ENCODE data around the gene PTPRD.

The PTPRD gene

DNA sequence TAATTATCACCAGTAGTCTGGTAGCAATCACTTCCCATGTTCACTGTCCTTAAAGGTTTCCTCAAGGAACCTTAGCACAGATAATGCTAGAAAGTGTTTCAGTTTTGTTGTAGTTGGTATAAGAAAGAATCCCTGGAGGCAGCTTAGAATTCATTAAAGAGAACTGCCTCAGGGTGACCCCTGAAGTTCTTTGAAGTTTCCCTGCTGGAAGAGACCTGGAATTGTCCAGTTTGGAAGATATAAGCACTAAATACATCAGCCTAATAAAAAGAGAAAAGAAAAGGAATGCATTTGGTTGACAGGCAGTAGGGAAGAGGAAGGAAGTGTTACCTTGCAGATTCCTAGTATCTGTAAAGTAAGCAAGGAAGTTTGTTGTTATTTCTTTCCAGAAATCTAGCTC is 1813.6 kb downstream of the PTPRD start:
- no peak for DNase-seq

DNA sequence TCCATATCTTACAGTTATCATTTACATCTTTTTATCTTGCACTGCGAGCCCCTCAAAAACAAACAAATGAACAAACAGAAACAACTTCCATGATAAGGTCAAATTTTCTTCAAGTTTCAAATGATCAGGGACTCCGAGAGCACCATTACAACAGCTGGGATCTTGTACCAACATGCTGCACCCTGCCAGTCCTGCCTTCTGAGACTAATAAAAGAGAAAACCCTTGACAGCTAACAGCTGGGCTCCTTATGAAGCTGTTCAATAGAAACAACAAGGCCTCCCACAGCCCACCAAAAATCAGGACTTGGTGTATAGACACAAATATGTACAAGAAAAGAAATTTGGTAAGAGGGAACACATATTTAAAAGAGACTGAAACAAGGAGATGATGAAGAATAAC is 1828.0 kb downstream of the PTPRD start:
- DNase-seq, result no peak

- DNase-seq, result no peak
These were observed 1828.9 kb downstream of the PTPRD start for GRCh38 chr9:8783941-8784340.

GRCh38 chr9:8782237-8782636 is 1830.6 kb downstream of the PTPRD start:
- no peak for DNase-seq

DNA sequence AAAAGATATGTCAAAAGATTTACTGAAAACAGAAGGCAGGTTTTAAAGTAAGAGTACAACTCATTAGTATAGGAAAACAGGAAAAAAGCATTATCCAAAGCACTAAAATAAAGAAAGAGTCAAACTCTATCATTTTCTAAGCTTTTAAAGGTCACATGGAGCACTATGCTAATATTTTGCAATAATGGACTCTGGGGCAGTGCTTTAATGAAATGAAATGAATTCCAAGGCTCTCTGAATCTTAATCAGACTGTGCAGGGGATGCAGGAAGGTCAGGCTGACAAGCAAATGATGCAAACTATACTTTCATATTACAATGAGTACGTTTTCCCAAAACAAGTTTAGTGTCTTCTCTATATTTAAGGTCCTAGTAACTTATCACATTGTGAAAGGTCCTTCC is 1831.3 kb downstream of the PTPRD start:
- DNase-seq, result no peak

DNA sequence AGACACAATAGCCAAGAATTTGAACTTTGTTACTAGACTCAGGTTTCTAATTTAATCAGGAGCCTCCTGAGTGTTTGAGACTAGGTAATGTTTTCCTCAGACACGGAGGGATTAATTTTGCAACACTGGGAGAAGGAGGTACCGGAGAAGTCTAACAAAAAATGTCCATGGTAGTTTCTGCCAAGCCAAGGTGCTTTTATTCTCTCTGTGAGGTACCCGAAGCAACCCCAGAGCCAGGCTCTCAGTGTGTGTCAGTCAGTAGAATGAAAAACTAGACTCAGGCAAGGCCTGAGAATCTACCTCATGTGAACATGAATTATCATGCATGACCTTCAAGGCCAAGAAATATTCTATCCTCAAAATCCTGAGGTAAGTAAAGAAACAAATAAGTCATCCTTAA is 1832.4 kb downstream of the PTPRD start:
- DNase-seq, result no peak

DNA sequence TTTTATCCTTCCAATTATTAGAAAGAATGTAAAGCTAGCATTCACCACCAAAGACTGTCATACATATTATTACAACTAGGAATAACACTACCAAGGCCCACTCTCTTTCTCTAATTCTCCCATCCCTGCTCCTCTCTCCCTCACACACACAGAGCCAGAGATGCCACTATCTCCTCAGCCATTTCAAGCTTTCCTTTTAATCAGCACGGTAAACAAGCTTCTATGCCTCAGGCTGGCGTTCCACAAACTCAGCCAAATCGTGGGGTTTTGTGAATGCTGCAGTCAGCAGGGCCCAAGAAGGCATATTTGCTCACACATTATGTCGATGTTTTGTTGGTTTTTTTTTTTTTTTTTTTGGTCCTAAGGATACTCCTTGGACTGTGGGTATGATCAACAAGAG is 1833.3 kb downstream of the PTPRD start:
- no peak for DNase-seq

DNA sequence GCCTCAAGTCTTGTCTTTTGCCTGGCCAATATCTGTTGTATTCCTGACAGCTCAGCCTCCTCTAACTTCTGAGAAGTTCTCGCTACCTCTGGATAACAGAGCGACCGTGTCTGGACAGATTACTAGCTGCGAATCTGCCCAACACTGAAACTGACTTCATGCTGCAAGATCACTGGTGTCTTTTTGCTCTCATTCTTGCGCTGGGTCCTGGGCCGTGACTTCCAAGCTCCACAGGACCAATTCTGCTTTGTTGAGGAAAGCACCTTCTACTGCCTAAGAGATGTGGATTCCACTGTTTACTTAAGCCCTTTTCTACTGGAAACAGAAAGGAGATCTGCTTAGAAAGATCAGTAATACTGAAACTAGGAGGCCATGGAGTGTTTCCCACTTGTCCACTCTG is 1834.4 kb downstream of the PTPRD start:
- no peak for DNase-seq

DNA sequence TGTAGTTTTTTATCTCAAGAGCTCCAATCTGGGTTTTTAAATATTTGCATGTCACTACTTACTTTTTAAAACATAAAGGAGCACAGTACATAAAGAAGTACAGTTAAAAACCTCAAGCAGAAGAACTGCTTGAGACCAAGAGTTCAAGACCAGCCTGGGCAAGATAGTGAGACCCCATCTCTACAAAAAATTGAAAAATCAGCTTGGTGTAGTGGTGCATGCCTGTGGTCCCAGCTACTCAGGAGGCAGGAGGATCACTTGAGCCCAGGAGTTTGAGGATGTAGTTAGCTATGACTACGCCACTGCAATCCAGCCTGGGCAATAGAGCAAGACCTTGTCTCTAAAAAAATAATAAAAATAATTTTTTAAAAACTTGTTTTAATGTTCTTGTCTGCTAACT is 1840.5 kb downstream of the PTPRD start:
- DNase-seq, result no peak

GRCh38 chr9:8769153-8769552 is 1843.6 kb downstream of the PTPRD start:
- DNase-seq, result no peak

GRCh38 chr9:8766096-8766495 is 1846.7 kb downstream of the PTPRD start:
- no peak for DNase-seq

- no peak for DNase-seq
These were observed 1848.8 kb downstream of the PTPRD start for GRCh38 chr9:8764051-8764450.

DNA sequence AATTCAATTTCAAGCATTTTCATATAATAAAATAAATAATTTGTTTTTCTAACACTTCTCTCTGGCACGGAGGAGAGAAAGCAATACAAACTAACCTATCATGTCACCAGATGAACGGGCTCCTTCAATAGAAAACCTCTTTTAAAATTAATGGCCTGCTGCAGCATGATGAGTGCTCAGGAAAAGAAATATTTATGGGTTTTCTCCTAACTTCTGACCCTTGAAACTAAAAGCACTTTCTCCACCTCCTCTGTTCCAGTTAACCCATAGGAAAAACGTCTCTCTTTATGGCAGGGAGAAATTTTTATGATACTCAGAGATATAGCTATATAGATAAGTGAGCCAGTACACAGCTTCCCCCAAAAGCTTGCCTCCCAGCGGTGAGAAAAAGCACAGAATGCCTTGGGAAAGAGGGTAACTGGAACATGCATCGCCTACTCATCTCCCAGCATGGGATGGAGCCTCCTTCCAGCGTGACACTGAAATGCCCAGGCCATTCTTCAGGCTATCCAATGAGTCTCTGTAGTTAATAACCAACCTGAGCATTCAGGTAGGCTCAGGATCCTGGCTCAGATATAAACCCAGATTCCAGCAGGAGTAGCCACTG is 1850.2 kb downstream of the PTPRD start:
- no peak for DNase-seq

- DNase-seq, result no peak
These were observed 1852.6 kb downstream of the PTPRD start for GRCh38 chr9:8760000-8760767.

- no peak for DNase-seq
These were observed 1854.9 kb downstream of the PTPRD start for GRCh38 chr9:8757881-8758280.

DNA sequence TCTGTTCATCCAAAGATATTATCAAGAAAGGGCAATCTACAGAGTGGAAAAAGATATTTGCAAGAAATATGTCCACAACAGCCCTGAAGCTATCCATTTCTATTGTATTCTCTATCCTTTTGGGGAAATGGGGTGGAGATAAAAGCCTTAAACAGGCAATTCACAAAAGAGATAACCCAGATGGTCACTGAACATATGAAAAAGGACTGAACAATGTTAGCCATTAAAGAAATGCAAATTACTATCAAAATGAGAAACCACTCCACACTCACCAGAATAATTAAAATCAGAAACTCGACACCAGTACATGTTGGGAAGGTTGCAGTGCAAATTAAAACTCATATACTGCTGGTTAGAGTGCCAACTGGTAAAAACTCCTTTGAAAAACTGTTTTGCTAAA is 1858.1 kb downstream of the PTPRD start:
- DNase-seq, result no peak

GRCh38 chr9:8751406-8751930 is 1861.3 kb downstream of the PTPRD start:
- no peak for DNase-seq

GRCh38 chr9:8750639-8751051 is 1862.2 kb downstream of the PTPRD start:
- no peak for DNase-seq

DNA sequence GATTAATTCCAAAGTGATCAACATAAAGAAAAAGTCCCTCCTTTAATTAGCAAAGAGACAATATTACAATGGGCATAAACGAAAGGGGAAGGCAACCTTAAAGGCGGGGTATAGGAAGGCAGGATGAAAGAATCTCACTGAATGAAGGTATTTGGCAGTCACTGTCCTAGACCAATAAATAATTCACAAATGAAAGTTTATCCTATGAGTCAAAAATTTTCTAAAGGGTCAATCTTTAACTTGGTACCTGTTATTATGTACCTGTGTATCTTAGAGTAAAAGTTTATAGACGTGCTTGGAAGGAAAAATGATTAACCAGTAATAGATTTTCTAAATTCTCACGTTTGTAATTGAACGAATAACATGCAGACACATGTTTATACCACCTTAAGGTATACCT is 1867.5 kb downstream of the PTPRD start:
- no peak for DNase-seq

GRCh38 chr9:8738945-8739344 is 1873.9 kb downstream of the PTPRD start:
- no peak for DNase-seq

- DNase-seq, result no peak
These were observed 1876.0 kb downstream of the PTPRD start for GRCh38 chr9:8736805-8737204.

DNA sequence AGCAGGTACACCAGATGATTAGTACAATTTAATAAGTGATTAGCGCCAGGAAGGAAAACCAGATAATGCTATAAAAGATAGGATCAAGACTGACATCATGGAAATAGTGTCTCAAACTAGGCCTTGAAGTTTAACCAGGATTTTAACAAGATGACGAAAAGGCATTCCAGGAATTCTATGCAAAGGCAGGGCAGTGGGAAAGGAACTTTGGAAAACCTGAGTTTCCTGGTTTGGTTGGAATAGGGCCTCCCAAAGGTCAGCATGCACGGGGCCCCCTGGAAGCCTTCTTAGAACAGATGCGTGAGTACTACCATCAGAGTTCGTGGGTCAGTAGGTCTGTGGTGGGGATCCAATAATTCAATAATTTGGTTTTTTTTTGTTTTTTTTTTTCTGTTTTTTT is 1878.0 kb downstream of the PTPRD start:
- DNase-seq, result no peak

DNA sequence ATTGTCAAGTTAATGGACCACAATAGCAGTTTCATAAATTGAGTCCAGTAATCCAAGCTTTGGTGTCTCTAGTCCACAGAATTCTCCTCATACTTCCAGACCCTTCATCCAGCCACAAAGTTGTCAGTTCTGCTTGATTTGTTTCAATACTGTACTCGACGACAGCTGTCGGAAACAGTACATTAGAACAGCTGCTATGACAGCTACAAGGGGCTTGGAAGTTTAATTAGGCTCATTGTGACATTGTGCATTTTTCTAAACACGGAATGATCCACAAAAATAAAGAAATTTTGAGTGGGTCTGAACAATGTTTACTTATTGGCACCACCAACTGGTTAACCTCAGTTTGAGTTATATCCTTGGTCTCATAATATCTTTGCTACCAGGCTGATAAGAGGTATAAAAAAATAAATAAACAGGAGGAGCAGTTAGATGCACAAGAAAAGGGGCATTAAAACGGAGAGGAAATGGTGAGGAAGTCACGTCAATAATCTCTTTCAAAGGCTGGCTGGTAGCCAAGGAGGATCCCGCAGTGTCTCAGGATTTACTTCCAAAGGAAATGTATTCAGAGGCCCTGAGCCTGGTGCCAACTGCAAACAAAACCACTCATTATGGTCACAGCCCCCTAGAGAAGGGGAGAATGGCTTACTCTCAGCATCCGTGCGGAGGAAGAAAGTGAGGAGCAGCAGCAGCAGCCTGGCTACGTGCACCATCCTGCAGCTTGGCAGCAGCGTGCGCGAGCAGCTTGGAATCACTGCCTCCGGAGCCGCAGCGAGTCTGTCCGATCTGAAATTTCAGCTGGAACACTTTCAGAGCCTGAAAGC is 1879.5 kb downstream of the PTPRD start:
- DNase-seq, result no peak
